Neural progenitor cell (in vitro differentiated cells): ENCODE measurements around the gene ATP5F1C.

Experiments used
- CTCF ChIP-seq: fragments of 200-600 bp; sonication (generic); IDR thresholded peaks from 2 replicates; pipeline ENCODE4 v1.5.1; 2017; ENCODE audit warnings: antibody characterized with exemption, mild to moderate bottlenecking
- EZH2 ChIP-seq: fragments of 200-600 bp; sonication (generic); IDR thresholded peaks from 2 replicates; pipeline ENCODE4 v1.6.1; 2017; ENCODE audit warnings: antibody characterized with exemption, mild to moderate bottlenecking, moderate library complexity
- EZH2phosphoT487 ChIP-seq: fragments of 200-600 bp; sonication (generic); IDR thresholded peaks from 2 replicates; pipeline ENCODE4 v1.6.1; 2017; ENCODE audit warnings: antibody characterized with exemption

DNA sequence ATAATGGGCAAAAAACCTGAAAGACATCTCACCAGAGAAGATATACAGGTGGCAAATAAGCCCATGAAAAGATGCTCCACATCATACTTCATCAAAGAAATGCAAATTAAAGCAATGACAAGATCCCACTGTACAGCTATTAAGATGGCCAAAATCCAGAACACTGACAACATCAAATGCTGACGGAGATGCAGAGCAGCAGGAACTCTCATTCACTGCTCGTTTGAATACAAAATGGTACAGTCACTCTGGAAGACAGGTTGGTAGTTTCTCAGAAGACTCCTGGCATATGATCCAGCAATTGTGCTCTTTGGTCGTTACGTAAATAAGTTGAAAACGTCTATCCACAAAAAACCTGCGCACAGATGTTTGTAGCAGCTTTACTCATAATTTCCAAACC lies 35.7 kb upstream of the ATP5F1C start:
- no peak for TF ChIP-seq CTCF
- no peak for TF ChIP-seq EZH2phosphoT487
- no peak for TF ChIP-seq EZH2
